ENCODE measurements around the gene ZNF837. TPM values are rescaled to one million over a fixed set of nuclear protein-coding genes. Genes with fewer than 3 reads are reported as not detected.

ZNF837 gene
- total RNA-seq, 1 experiment from 2014 or later: 3.3 TPM

DNA sequence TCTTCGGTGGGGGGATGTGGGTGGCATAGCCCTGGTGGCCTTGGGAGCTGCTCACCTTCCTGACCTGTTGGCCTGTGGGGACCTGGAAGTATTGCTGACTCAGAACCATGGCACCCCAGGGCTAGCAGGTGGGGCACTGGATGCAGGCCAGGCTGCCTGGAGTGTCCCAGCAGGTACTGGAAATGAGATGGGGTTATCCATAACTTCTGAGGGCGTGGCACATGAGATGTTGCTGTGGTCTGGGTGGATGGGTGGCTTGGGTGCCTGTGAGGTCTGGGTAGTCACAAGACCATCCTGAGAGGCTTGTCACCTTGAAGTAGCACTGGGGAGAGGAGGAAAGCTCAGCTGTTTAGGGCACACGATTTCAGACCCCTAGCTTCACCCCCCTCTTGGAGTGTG, 14.0 kb upstream of the ZNF837 start:
- no peaks in the 10 kb centered on the region for H3K27me3 ChIP-seq (ENCODE audit: insufficient read depth, low read depth)
- no peaks in the 10 kb centered on the region for H3K9me2 ChIP-seq (ENCODE audit: insufficient read depth)
- peaks cover 26% of the 10 kb centered on the region for H4K20me1 ChIP-seq (ENCODE audit: insufficient read depth)
- H3K27ac ChIP-seq: peak overlapping the region; percentile 66
- no peak overlapping the region for H3K4me3 ChIP-seq
- H2AFZ ChIP-seq: no peak overlapping the region
- peak; percentile 77 to 83 for DNase-seq
- H3F3A ChIP-seq (ENCODE audit: insufficient read depth, low read depth): peaks cover 43% of the 10 kb centered on the region
- intact Hi-C loops (cut with micrococcal nuclease; ENCODE audit: unreplicated experiment): loop anchor here (2.0 kb wide), 1 partner anchor 14 kb away; the partner anchor contains the start of gene ZNF837
- H3K79me2 ChIP-seq (ENCODE audit: low read depth): peaks cover 29% of the 10 kb centered on the region
- TF ChIP-seq CTCF (conservative IDR thresholded peaks at IDR 0.05) (no peak), EZH2 (IDR thresholded peaks at IDR 0.05; ENCODE audit: low read depth) (no peak)
- peaks cover 27% of the 10 kb centered on the region for H3K4me1 ChIP-seq (replicated peaks; ENCODE audit: insufficient read depth)
- ChIA-PET CTCF (no interaction called here), POLR2A (ENCODE audit: unreplicated experiment) (interaction anchor here (0.6 kb wide), 1 partner anchor 14 kb away, joined by 3 read pairs; the partner anchor contains the start of gene ZNF584)
- no TSS peak for BruUV-seq (replicated peaks)
- H3K36me3 ChIP-seq (ENCODE audit: low read depth): no peaks in the 10 kb centered on the region
- no peaks in the 10 kb centered on the region for H3K9me3 ChIP-seq (ENCODE audit: insufficient read depth, low read depth)
- peak overlapping the region; percentile 49 for H3K4me2 ChIP-seq

DNA sequence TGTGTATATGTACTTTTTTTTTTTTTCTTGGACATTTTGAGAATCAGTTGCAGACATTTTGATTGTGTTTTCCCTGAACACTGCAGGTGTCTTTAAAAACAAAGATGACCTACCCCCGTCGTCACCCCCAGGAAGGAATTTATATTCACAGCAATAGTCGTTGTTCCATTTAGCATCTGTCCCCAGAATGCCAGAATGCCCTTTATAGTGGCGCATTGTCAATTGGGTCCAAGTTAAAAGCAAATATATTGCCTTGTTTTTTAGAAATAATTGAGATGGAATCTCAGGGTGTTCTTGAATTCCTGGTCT, 12.8 kb upstream of the ZNF837 start:
- POLR2A ChIA-PET (ENCODE audit: unreplicated experiment): no interaction called here
- Histone ChIP-seq H3K79me2 (ENCODE audit: low read depth) (peaks cover 39% of the 10 kb centered on the region), H3K4me2 (no peak overlapping the region), H3K9me3 (ENCODE audit: insufficient read depth, low read depth) (no peaks in the 10 kb centered on the region), H3K36me3 (ENCODE audit: low read depth) (no peaks in the 10 kb centered on the region), H3K27me3 (ENCODE audit: insufficient read depth, low read depth) (no peaks in the 10 kb centered on the region), H3K4me3 (no peak overlapping the region), H3F3A (ENCODE audit: insufficient read depth, low read depth) (peaks cover 50% of the 10 kb centered on the region), H4K20me1 (ENCODE audit: insufficient read depth) (peaks cover 26% of the 10 kb centered on the region), H3K9me2 (ENCODE audit: insufficient read depth) (no peaks in the 10 kb centered on the region), H2AFZ (no peak overlapping the region), H3K27ac (no peak overlapping the region), H3K4me1 (replicated peaks; ENCODE audit: insufficient read depth) (peaks cover 31% of the 10 kb centered on the region)
- intact Hi-C loops (cut with micrococcal nuclease; ENCODE audit: unreplicated experiment): loop anchor here (2.0 kb wide), 1 partner anchor 13 kb away; the partner anchor contains the start of gene ZNF837
- CTCF ChIA-PET: no interaction called here
- DNase-seq: no peak
- BruUV-seq (replicated peaks): no TSS peak
- TF ChIP-seq EZH2 (IDR thresholded peaks at IDR 0.05; ENCODE audit: low read depth) (no peak), CTCF (conservative IDR thresholded peaks at IDR 0.05) (no peak)

DNA sequence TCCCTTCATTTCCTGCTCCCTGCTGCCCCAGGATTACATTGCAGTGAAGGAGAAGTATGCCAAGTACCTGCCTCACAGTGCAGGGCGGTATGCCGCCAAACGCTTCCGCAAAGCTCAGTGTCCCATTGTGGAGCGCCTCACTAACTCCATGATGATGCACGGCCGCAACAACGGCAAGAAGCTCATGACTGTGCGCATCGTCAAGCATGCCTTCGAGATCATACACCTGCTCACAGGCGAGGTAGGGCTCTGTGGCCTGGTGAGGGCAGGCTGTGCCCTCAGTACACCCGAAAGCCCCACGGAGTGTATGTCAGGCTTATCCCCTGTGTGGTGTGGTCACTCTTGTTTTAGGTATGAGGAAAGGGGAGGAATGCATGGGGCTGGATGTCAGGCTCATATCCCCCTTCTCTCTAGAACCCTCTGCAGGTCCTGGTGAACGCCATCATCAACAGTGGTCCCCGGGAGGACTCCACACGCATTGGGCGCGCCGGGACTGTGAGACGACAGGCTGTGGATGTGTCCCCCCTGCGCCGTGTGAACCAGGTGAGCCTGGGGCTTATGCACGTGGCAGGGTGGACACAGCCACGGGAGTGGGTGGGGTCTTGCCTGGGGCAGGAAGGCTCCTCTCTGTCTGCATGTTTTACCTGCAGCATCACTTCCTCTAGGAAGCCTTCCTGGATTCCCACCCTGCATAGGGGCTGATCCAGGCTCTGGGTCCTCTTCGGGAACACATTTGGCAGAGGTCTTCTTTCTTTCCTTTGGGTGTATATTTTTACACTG, 12.3 kb upstream of the ZNF837 start:
- H3K27me3 ChIP-seq (ENCODE audit: insufficient read depth, low read depth): no peaks in the 10 kb centered on the region
- peaks cover 52% of the 10 kb centered on the region for H3F3A ChIP-seq (ENCODE audit: insufficient read depth, low read depth)
- no peak for TF ChIP-seq CTCF (conservative IDR thresholded peaks at IDR 0.05)
- TF ChIP-seq EZH2 (IDR thresholded peaks at IDR 0.05; ENCODE audit: low read depth): no peak
- peaks cover 45% of the 10 kb centered on the region for H3K79me2 ChIP-seq (ENCODE audit: low read depth)
- H3K4me1 ChIP-seq (replicated peaks; ENCODE audit: insufficient read depth): peaks cover 35% of the 10 kb centered on the region
- H3K9me3 ChIP-seq (ENCODE audit: insufficient read depth, low read depth): no peaks in the 10 kb centered on the region
- H4K20me1 ChIP-seq (ENCODE audit: insufficient read depth): peaks cover 26% of the 10 kb centered on the region
- no TSS peak for BruUV-seq (replicated peaks)
- H3K4me3 ChIP-seq: no peak overlapping the region
- no peak overlapping the region for H3K27ac ChIP-seq
- no peak for DNase-seq
- ChIA-PET POLR2A (ENCODE audit: unreplicated experiment) (interaction anchor here (0.6 kb wide), 1 partner anchor 12 kb away, joined by 3 read pairs; no protein-coding TSS in a partner anchor), CTCF (no interaction called here)
- no peaks in the 10 kb centered on the region for H3K36me3 ChIP-seq (ENCODE audit: low read depth)
- H3K4me2 ChIP-seq: no peak overlapping the region
- H3K9me2 ChIP-seq (ENCODE audit: insufficient read depth): no peaks in the 10 kb centered on the region
- H2AFZ ChIP-seq: no peak overlapping the region
- intact Hi-C loops (cut with micrococcal nuclease; ENCODE audit: unreplicated experiment): no loop called here

All from PC-9 (cell line).